ENCODE results near the gene SSX7. TPM values are rescaled to one million over a fixed set of nuclear protein-coding genes. Genes with fewer than 3 reads are reported as not detected.

SSX7 gene
- total RNA-seq, 2 donors from 2014 or later: not detected

- Histone ChIP-seq H3K36me3 (replicated peaks in 1 of 2; ENCODE audit: insufficient read depth in 1 of 2, low read depth in 2 of 2) (no peaks in the 10 kb centered on the region), H3K9me3 (no peaks in the 10 kb centered on the region), H3K4me3 (no peak overlapping the region), H3K4me1 (no peaks in the 10 kb centered on the region), H3K27me3 (no peaks in the 10 kb centered on the region), H3K27ac (no peak overlapping the region)
- DNase-seq: no peak
- 86 to 93% methylated on average over 2 to 5 of the region's 7 CpGs for WGBS, 2 donors
- intact Hi-C loops (cut with DNase I): no loop called here
- no peak for ATAC-seq
- TF ChIP-seq CTCF (IDR thresholded peaks at IDR 0.05): no peak
- TF ChIP-seq POLR2A (IDR thresholded peaks at IDR 0.05): no peak
Measured at GRCh38 chrX:52598886-52599285, 55.8 kb downstream of the SSX7 start.

DNA sequence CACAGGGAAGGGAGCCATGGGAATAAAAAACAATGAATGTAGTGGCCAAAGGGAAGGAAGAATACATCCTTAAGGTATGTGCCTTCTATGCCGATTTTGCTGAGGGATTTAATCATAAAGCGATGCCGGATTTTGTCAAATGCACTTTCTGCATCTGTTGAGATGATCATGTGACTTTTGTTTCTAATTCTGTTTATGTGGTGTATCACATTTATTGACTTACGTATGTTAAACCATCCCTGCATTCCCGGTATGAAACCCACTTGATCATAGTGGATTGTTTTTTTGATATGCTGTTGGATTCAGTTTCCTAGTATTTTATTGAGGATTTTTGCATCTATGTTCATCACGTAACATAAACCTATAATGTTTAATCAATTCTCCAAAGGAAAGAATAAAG, 60.0 kb downstream of the SSX7 start:
- no peaks in the 10 kb centered on the region for H3K27me3 ChIP-seq
- H3K4me1 ChIP-seq: no peaks in the 10 kb centered on the region
- no peak overlapping the region for H3K4me3 ChIP-seq
- 89 to 93% methylated on average over 6 of the region's 6 CpGs for WGBS, 2 donors
- intact Hi-C loops (cut with DNase I): no loop called here
- TF ChIP-seq POLR2A (IDR thresholded peaks at IDR 0.05) (no peak), CTCF (IDR thresholded peaks at IDR 0.05) (no peak)
- DNase-seq: no peak
- ATAC-seq: no peak
- no peaks in the 10 kb centered on the region for H3K9me3 ChIP-seq
- H3K27ac ChIP-seq: no peak overlapping the region
- H3K36me3 ChIP-seq (replicated peaks in 1 of 2; ENCODE audit: insufficient read depth in 1 of 2, low read depth in 2 of 2): no peaks in the 10 kb centered on the region

Small RNA genes lying within 50 kb of the gene (small RNA-seq; reads per million reads assigned to genes)
- not detected for gene AL450023.3
- gene RNA5SP504: not detected

Other genes starting within 250 kb of the SSX7 start
- not detected for gene XAGE1A, start 159.1 kb downstream of the SSX7 start, total RNA-seq
- not detected for gene XAGE1B, start 137.8 kb downstream of the SSX7 start, total RNA-seq
- not detected for gene SSX2, start 52.3 kb upstream of the SSX7 start, total RNA-seq
- gene SSX2B, start 96.4 kb upstream of the SSX7 start, total RNA-seq: not detected
- not detected for gene SPANXN5, start 142.5 kb upstream of the SSX7 start, total RNA-seq
- gene XAGE5, start 156.4 kb upstream of the SSX7 start, total RNA-seq: not detected
- not detected for gene XAGE3, start 213.2 kb upstream of the SSX7 start, total RNA-seq
- 10 to 100 TPM in 1 of 2 donors, 1 to 10 TPM in 1; 8.0 to 44.8 TPM for gene FAM156B, start 242.4 kb upstream of the SSX7 start, total RNA-seq

Data from body of pancreas (tissue), 4 donors.